ENCODE results near the gene MAPK11.

The MAPK11 gene

DNA sequence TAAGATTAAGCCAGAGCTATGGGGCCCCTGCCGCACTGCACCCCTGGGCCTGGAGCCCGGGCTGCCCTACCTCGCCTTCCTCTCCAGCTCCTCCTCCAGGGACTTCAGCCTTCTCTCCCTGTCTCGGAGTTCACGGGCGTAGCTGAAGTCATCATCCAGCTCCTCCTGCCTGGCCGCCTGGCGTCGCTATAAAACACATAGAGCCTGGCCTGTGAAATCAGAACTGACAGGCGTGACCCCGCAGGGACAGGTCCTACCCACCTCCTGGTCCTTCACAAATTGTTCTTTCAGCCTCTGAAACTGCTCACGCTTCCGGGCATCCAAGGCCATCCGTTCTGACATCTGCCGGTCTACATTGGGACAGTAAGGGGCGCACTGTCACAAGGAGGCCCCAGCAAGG, 46.1 kb downstream of the MAPK11 start:
- no peak for DNase-seq (ENCODE audit: low read depth in 2 of 2)

DNA sequence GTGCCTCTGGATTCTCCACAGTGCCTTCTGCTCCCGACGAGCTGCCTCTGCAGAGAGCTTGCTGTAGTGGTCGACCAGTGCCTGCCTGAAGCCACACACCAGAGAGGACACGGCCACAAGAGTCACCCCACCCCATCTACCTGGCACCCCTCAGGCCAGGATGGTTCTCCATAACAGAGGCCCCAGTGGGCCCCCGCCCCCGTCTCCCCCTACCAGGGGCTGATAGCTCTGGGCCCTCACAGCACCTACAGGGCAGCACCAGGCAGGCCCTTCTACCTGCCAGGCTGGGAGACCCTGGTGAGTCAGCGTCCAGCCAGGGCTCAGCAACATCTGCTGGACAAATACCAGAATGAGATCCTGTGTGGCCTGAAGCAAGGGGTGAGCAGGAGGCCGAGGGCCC, 47.7 kb downstream of the MAPK11 start:
- DNase-seq (ENCODE audit: low read depth in 2 of 2): no peak

DNA sequence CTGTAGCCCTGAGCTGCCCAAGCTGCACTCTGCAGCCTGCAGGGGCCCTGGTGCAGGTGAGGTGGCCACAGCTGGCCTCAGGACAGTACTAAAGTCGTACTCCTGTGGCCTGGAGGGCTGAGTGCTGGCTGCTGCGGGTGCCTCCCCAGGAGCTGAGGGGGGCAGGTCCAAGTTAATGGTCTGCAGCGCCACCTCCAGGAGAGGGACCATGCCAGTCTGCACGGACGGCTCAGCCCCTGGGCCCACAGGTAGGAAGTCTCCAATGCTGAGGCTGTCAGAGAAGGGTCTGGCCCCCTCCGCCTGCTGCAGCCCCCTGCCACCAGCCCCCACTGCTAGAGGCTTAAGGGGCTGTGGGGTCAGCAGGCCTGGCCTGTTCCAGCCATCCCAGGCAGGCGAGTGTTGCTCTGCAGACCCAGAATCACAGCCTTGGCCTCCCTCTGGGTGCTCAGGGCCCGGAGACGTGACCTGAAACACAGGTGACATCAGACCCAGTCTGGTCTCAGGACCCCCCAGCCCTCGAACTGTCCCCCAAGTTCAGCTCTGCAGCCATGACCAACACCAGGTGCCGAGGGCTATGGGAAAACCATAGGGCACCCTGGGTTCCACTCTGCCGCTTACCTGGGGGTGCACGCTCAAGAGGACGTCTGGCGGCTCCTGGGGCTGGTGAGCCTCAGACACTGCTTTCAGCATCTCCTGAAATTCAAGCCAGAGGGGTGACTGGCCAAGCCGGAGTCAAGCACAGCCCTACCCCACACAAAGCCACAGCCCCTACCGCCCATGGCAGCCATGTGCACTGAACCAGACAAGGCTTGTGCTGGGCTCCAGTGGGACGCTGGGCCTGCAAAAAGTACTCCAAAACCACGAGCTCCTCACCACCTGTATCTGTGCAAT, 48.5 kb downstream of the MAPK11 start:
- no peak for DNase-seq (ENCODE audit: low read depth in 2 of 2)

DNA sequence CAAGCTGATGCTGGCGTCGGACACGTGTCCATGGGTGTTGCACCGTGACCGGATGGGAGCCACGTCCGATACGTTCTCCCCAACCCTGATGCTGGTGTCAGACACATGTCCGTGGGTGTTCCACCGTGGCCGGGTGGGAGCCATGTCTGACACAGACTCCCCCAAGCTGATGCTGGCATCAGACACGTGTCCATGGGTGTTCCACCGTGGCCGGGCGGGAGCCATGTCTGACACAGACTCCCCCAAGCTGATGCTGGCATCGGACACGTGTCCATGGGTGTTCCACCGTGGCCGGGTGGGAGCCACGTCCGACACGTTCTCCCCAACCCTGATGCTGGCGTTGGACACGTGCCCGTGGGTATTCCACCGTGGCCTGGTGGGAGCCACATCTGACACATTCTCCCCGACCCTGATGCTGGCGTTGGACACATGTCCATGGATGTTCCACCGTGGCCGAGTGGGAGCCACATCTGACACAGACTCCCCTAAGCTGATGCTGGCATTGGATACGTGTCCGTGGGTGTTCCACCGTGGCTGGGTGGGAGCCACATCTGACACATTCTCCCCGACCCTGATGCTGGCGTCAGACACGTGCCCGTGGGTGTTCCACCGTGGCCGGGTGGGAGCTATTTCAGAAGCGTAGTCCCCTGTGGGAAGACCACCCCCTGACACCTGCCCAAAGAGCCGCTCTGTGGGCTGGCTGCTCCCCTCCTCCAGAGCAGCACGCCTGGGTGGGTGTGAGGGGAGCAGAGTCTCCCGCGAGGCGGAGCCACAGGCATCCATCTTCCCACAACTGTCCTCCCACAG, 49.4 kb downstream of the MAPK11 start:
- DNase-seq (ENCODE audit: low read depth in 2 of 2): no peak

DNA sequence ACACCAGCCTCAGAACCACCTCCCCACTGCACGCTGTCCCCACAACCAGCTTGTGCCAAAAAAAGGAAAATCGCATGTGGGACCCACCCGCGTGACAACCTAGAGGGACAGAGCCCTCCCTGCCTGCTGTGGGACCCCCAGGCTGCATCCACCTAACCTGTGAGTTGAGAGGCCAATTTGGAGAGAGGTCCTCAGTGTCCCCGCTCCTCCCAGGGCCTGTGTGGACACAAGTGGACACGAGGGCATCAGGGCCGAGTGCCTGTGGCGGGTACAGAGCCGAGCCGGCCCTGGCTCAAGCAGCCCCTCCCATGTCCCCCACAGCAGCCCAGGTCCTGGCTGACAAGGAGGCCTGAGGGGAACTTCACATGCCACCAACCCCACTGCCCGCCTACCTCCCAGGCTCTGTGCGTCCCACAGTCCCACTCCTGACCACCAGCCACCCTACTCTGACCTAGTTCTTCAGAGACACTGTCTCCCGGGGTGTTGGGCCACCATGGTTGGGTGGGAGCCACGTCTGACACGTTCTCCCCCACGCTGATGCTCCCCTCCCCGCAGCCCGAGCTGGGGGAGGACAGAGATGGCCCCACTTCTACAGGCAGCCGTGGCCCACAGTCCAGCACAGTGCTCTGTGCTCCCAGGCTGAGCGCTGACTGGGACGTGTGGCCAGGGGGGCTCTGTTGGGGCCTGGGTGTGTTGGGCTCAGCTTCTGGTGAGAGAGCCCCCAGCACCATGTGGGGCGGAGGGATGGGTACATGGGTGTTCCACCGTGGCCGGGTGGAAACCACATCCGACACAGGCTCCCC, 50.2 kb downstream of the MAPK11 start:
- DNase-seq (ENCODE audit: low read depth in 2 of 2): no peak

DNA sequence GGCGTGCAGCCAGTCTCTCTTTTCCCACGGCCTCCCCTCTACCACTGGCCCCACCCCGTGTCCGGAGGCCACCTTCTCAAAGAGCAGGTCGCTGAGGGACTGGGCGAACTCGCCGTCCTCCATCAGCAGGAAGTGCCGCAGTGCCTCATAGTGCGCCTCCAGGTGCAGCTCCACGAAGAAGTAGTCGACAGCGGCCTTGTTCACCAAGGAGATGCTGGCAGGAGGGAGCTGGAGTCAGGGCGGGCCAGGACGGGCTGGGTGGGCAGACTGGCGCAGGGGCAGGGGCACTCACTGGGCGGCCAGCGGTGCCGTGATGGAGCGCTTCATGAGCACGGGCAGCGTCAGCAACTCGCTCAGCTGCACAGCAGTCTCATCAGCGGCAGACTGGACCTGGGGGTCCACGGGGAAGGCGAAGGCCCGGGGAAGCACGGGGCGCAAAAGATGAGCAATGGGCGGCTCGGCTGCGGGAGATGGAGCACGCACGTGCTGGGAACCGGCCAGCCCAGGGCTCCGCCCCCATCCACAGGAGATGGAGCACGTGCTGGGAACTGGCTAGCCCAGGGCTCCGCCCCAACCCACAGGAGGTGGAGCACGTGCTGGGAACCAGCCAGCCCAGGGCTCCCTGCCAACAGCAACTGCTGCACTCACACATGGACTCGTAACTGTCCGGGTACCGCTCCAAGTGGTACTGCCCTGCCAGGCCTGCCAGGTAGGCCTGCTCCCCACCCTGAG, 51.0 kb downstream of the MAPK11 start:
- no peak for DNase-seq (ENCODE audit: low read depth in 2 of 2)

DNA sequence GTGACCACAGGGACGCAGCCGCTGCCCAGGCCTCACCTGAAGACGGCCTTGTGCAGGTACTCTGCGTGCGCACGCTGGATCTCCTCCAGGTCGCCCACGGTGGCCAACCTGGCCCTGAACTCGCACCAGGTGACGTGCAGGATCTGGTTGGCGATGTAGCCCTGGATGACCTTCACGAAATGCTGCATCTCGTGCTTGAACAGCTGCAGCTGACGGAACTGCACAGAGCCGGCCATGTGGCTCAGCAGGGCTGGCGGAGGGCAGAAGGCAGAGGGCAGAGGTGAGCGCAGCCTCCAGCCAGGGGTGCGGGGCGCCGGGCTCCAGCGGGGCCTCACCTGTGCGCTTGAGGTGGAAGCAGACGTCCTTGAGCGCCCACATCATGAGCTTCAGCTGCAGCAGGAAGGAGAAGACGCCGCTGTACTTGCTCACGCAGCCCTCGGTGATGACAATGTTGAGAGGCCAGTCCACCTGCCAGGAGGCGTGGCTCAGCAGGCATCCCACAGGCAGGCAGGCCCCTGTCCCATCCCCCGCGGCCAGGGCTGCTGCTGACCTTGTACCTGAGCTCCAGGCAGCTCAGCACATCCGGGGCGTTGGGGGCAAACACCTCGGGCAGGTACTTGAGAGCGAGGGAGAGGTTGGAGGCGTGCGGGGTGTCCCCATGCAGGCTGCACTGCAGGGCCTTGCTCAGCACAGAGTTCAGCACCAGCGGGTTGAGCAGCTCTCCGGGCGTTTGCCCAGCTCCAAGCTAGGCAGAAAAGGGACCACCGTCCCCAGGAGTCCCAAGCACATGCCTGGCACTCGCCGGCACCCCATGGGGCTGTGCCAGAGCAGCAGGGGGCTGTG, 51.8 kb downstream of the MAPK11 start:
- no peak for DNase-seq (ENCODE audit: low read depth in 2 of 2)

DNA sequence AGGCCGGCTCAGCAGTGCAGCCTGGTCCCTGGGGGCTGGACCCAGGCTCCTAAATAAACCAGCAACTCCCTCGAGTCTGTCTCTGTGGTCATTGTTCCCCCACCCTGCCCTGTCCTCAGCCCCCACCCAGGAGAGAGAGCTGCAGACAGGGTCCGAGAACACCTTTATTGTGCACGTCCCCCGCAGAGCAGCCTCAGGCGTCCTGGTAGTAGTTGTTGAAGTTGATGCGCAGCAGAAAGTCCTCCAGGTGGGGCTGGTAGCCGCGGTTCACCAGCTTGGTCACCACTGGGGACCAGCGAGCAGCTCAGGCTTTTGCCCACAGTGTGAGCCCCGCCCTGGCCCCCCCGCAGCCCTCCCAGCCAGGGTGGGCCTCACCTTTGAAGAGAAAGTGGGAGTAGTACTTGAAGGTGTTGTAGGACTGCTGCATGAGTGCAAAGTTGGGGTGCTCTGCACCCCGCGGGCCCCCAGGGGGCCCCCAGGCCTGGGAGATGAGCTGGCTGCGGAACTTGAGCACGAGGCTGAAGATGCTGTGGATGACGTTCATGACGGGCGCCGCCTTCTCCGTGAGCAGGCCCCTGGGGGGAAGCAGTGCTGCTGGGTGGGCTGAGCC, 52.5 kb downstream of the MAPK11 start:
- no peak for DNase-seq (ENCODE audit: low read depth in 2 of 2)

DNA sequence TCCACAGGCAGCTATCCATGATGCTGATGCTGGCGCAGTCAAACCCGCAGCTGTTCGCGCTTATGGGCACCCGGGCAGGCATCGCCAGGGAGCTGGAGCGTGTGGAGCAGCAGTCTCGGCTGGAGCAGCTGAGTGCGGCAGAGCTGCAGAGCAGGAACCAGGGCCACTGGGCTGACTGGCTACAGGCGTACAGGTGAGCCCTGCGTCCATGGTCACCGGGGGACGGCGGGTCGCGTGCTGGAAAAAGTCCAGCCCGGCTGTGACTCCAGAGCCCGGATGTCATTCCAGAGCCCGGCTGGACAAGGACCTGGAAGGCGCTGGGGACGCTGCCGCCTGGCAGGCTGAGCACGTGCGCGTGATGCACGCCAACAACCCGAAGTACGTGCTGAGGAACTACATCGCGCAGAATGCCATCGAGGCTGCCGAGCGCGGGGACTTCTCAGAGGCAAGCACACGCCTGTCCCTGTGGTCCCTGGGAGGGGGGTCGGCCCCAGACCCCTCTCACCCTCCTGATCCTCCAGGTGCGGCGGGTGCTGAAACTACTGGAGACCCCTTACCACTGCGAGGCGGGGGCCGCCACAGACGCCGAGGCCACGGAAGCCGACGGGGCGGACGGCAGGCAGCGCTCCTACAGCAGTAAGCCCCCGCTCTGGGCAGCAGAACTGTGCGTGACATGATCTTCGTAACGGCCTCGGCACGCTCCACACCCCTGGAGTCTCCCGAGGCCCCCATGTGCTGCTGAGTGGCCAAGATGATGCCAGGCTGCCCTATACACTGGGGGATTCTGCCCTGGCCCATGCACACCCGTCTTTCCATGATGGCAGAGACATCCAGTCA, 53.3 kb downstream of the MAPK11 start:
- no peak for DNase-seq (ENCODE audit: low read depth in 2 of 2)

DNA sequence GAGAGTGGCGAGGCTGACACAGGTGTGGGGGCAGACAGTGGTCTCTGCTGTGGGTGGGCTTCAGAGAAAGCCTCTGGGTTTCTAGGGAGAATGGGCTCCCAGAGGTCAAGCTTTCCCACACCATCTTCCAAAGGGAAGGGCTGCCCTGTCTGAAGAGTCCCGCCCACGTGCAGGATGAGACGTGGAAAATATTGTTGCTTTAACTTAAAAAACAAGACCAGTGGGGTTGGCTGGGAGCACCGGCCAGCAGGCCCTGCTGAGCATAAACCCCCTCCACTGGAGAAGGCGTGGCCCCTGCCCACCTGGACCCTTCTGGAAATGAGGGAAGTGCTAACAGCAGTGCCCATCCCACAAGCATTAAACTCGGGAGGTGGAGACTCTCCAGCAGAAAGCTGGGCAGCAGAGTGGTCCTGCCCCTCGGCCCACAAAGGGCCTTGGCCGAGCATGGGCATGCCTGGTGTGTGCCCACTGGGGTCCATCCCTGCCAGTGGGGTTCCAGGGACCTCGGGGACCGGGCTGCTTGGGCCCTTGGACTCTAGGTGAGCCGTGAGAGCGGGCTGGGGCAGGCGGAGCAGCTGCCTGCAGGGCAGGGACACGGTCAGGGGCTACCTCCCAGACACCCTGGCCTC, 54.0 kb downstream of the MAPK11 start:
- no peak for DNase-seq (ENCODE audit: low read depth in 2 of 2)

DNA sequence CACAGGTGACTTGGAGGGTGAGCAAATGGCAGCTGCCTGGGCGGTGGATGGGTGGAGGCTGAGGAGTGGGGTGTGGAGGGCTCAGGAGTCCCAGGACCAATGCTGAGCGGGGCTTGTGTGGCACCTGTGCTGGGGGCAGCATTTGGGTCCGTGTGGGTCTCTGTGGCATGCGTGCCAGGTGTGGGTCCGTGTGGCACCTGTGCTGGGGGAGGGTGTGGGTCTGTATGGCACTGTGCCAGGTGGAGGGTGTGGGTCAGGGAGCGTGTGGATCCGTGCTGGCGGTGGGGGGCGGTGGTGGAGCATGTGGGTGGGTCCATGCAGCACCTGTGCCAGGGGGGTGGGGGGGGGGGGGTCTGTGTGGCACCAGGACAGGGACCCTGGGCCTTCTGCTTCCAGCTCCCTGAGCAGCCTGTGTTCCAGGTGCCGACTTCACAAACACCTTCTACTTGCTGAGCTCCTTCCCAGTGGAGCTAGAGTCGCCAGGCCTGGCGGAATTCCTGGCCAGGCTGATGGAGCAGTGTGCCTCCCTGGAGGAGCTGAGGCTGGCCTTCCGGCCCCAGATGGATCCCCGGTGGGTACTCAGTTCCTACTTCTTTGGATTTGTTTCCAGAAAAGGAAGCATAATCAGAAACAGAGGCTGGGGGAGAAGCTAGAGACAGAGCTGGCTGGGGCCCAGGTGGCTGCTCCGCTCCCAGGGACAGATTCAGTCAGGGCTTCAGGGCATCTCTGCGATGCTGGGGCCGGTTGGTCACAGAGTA, 54.7 kb downstream of the MAPK11 start:
- no peak for DNase-seq (ENCODE audit: low read depth in 2 of 2)
